ENCODE data around the gene PUM1.

Gene PUM1

GRCh38 chr1:30905403-30905802, 160.1 kb downstream of the PUM1 start:
- in situ Hi-C loops (cut with MboI; ENCODE audit: low sequenced_read_pairs, unreplicated experiment), result no loop called here
- TF ChIP-seq CTCF (IDR thresholded peaks at IDR 0.05; ENCODE audit: borderline replicate concordance, control extremely low read depth, extremely low read depth, insufficient read depth, missing control alignments), result no peak

GRCh38 chr1:30904962-30905335, 160.6 kb downstream of the PUM1 start:
- TF ChIP-seq CTCF (IDR thresholded peaks at IDR 0.05; ENCODE audit: borderline replicate concordance, control extremely low read depth, extremely low read depth, insufficient read depth, missing control alignments), result no peak
- no peak for DNase-seq (ENCODE audit: low spot score)
- in situ Hi-C loops (cut with MboI; ENCODE audit: low sequenced_read_pairs, unreplicated experiment), result no loop called here

More at GRCh38 chr1:30905403-30905802, 160.1 kb downstream of the PUM1 start:
- DNase-seq (ENCODE audit: low spot score), result no peak

DNA sequence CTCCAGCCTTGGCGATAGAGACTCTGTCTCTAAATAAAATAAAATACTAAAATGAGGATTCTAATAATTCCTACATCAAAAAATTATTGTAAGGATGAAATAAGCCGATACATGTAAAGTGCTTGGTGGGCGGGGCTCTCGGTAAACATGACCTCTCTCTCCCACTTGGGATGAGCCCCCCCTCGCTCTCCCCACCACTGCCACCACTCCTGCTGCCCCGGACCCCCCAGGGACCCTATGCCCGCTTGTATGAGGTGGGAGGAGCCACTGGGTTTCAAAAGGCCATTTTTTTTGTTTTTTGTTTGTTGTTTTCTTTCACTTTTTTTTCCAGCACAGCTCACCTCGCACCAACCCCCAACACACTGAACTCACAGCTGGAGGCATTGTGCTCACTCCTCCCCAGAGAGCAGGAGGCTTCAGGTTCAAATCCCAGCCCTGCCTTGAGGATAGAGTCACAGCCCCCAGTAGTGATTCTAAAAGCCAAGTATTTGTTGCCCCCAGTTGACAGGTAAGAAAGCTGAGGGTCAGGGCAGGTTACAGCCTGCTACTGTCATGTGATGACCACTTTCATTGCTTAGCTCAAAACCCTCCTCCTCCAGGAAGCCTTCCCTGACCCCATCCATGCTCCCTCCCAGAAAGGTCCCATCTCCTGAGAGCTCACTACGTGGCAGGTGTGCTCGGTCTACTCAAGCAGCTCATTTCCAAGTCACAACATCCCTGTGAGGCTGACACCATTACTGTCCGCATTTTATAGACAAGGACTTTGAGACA, 161.1 kb downstream of the PUM1 start:
- in situ Hi-C loops (cut with MboI; ENCODE audit: low sequenced_read_pairs, unreplicated experiment), result no loop called here
- no peak for DNase-seq (ENCODE audit: low spot score)
- TF ChIP-seq CTCF (IDR thresholded peaks at IDR 0.05; ENCODE audit: borderline replicate concordance, control extremely low read depth, extremely low read depth, insufficient read depth, missing control alignments), result no peak

- TF ChIP-seq CTCF (IDR thresholded peaks at IDR 0.05; ENCODE audit: borderline replicate concordance, control extremely low read depth, extremely low read depth, insufficient read depth, missing control alignments), result no peak
- in situ Hi-C loops (cut with MboI; ENCODE audit: low sequenced_read_pairs, unreplicated experiment), result no loop called here
Observed at GRCh38 chr1:30903343-30904034, 162.0 kb downstream of the PUM1 start.

GRCh38 chr1:30902593-30903290, 162.8 kb downstream of the PUM1 start:
- no peak for DNase-seq (ENCODE audit: low spot score)
- no peak for TF ChIP-seq CTCF (IDR thresholded peaks at IDR 0.05; ENCODE audit: borderline replicate concordance, control extremely low read depth, extremely low read depth, insufficient read depth, missing control alignments)
- in situ Hi-C loops (cut with MboI; ENCODE audit: low sequenced_read_pairs, unreplicated experiment), result no loop called here

More at GRCh38 chr1:30903343-30904034, 162.0 kb downstream of the PUM1 start:
- no peak for DNase-seq (ENCODE audit: low spot score)

DNA sequence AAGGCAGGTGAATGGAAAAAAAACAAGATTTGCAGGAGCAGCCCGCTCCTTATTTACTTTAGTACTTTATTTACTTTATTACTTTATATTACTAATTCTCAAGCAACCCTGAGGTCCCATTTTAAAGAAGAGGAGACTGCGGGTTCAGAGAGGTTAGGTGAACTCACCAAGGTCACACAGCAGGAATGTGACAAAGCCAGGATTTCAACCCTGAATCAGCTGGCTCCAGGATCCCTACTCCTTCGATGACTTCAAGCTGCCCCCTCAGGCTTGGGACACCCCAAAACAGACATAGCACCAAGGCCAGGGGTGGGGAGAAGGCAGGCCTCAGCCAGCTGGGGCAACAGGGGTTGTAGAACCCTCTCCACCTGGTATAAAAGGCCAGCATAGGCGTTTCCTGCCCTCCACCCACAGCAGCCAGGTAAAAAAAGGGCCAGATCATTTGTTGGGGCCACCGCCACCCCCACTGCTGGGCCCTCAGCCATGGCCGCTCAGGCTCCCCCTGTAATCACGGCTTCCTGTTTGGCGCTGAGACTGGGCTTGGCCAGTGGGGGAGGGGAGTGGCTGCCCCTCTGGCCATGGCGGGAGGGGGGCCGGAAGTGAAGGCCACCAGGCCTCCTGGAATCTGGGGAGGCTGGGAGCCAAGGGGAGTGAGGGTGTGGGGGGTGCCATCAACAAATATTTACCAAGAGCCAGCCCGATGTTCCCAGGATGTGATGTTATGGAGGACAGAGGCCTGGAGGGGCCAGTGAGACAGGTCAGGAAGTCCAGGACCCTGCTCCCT, 163.5 kb downstream of the PUM1 start:
- in situ Hi-C loops (cut with MboI; ENCODE audit: low sequenced_read_pairs, unreplicated experiment), result no loop called here
- DNase-seq (ENCODE audit: low spot score), result no peak
- no peak for TF ChIP-seq CTCF (IDR thresholded peaks at IDR 0.05; ENCODE audit: borderline replicate concordance, control extremely low read depth, extremely low read depth, insufficient read depth, missing control alignments)

Data from GM13976 (cell line).